HG03196 (cell line): ENCODE measurements around the gene FCHSD2.
"Not testable (repeated sequence)": the region's sequence is repeated elsewhere in the genome, so short reads cannot be mapped to it uniquely, and the experiment has no call there.

ENCODE experiments used
- ATAC-seq: cut with Tn5 transposase; IDR thresholded peaks from one replicate; pipeline ENCODE4 v1.9.1; 2021; ENCODE audit not compliant: unreplicated experiment

The FCHSD2 gene

DNA sequence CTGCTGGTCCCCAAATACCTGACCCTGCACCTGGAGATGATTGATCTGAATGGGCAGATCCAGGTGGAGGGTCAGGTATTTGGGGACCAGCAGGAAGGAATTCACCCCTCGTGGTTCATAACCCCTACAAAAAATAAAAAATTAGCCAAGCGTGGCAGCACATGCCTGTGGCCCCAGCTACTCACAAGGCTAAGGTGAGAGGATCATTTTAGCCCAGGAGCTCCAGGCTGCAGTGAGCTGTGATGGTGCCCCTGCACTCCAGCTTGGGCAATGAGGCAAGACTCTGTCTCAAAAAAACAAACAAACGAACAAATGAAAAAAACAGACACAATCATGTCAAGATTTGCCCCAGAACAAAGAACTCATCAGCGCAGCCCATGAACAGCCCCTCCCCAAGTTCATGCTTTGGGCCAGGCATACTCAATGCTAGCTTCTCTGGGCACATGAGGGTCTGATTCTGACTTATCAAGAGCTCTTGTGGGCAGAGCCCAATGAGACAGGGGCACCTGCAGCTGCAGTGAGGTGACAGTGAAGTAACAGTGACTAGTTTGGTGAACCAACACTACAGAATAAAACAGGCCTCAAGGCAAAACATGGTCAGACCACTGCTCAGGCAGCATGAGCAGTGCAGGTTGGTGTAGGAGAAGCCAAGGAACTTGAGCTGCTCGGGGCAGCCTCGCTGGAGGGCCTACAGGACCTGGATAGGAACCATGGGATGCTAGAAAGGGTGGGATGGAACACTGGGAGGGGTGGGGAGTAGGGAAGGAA lies 10.2 kb upstream of the FCHSD2 start:
- no peak for ATAC-seq

DNA sequence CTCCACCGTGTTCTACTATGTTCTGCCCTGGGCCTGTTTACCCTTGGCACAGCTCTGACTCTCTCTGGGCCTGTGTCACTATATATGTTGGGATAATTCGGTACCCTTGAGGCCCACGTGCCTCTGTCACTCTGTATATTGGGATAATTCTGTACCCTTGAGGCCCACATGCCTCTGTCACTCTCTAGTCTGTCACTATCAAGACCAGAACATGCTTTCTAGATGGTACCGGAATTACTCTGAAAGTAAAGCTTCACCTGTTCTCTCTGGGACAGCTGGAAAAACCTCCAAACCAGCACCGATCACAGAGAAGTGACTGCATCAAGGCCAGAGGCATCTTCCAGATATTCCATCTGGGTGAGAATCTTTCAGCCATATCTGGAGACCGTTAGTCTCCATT lies 9.3 kb upstream of the FCHSD2 start:
- no peak for ATAC-seq

DNA sequence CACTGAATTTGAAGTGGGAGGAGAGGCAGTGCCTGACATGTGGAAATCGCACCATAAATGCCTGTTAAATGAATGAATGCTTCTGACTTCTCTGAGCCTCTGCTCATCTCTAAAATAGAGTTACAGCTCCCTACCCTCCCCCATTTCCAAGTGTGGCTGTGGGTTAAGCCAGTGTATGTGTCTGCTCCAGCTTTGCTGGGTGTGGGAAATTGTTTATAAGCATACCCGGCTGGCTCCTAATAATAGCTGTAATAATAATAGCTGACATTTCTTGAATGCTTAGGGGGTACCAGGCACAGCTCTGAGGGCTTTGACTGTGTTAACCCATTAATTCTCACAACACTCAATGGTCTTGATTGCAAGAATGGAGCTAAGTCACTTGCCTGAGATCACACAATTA lies 7.0 kb upstream of the FCHSD2 start:
- ATAC-seq, result no peak

DNA sequence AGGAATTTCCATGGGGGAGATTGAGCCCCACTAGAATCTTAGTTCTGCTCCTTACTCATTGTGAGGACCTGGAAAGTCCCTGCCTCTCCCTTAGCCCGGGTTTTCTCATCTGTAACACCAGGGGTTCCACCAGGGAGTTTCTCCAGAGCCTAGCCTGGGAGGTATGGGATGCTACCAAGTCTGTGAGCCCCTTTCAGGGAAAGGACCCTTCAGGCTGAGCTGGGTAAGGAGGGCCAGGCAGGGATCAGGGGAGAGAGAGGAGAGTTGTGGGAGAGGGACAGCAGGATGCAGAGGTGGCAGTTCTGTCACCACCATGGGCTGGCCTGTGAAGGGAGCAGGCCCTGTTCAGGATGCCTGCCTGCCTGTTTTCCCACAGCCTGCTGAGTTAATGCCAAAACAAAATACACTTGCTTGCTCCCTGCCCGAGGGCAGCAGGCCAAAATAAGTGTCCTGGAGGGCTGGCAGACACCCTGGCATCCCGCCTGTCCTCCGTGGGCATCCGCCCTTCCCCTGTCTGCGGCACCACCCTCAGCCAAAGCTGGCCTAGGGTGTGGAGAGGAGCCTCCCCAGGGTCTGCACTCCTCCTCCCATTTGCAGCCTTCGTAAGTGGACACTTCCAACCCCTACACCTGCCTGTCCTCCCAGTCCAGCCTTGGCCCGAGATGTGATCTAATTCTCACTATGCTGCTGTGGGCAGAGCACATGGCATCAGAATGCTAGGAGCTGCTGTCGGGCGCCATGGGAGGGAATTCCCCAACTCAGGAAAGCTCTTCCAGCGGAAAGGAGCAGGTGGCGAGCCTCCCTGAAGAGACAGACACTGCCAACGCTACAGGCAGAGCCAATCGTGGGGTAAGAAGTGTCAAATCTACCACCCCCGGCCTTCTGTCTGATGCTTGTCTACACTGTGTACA lies 5.9 kb upstream of the FCHSD2 start:
- ATAC-seq, result no peak

DNA sequence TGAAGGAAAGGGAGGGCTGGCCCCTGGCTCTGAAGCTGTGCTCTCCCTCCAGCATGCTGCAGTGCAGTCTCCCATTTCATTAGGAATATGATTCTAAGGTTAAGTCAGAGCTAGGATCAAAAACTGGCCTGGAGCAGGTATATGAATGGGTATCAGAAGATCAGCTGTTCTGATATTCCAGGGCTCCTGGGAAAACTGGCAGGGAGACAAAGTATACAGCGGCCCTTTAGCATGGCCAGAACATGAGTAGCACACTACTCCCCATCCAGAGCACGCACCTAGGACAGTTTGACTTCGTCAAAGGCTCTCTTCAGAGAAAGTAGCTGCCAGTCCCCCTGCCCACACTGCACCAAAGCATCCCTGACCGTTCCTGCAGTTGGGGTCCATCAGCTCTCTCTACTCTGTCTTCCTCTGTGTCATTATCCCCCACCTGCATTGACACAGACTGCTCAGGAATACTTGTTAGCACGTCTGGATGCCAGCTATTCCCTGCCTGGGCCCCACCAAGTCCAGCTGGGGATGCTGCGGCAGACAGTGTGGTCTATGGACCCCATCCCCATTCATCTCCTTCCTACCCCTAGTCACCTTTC lies 4.0 kb upstream of the FCHSD2 start:
- ATAC-seq, result no peak

DNA sequence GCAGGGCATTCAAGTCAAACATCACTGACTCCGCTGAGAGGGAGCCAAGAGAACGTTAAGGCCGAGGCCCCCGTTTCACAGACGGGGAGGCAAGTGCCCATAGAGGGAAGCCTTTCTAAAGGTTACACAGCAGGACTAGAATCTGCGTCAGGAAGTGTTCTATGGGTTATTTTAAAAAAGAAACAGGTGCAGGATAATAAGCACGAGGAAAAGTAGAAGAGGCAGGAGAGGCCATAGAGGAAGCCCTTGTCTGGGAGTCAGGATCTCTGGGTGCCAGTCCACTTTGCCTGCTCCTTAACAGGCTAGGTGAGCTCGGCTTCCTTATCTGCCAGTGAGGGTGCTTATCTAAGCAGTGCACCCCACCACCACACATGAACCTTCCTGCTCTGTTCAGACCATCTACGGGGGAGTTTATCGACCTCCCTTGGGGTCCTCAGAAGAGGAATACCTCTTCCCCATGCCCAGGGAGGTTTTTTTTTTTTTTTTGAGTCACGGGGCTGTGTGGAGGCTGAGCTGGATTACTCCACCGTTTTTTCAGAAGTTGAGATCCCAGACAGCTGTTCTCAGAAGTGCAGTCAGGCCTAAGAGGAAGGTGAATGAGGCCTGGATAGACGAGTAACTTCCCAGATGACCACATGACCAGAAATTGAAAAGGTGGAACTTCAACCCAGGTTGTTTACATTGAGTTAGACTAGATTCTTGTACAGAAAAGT lies 1.2 kb upstream of the FCHSD2 start:
- ATAC-seq, result no peak

DNA sequence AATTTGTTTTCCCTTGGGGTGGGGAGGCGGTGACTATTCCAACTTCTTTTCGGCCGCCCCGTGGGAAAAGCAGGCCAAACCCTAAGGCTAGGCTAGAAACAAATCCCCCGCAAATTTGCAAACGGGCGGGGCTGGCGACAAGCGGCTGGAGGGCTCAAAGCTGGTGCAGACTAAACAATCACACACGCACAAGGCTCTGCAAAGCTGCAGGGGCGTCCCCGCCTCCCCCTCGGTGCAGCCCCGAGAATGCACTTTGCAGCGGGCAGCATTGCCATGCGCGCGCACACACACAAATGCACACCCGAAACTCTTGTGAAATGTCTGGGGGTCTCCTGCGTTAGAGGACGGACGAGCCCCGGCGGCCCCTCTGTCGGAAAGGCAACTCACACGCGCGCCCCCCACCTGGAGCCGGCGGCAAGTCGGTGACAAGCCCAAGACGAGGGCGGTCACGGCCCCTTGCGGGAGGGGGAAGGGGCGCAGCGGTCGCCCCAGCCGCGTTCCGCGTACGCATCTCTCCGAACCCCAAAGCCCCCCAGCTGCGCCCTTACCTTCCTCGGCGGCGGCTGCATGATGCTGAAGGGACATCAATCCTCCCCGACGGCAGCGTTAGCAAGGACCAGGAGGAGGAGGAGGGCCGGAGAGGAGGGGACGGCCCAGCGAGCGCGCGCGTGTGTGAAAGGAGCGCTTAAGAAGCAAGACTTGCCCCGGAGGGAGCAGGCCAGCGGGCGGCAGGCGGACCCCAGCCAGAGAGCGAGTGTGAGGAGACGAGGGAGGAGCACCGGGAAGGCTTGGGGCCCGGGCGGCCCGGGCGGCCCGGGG lies 600 bp downstream of the FCHSD2 start:
- peak; percentile 25 for ATAC-seq

DNA sequence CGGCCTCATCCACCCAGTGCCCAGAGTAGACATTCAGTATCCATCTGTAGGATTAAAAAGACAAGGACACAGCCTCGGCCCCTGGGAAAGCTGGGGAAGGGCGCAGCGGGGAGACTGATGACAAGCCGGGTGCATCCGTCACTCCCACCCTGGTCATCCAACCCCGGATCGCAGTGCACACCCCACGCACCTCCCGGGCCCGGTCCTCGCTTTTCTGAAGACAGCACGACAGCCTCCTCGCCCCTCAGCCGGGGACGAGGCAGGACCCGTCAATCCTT lies 1.1 kb downstream of the FCHSD2 start:
- ATAC-seq, result no peak

DNA sequence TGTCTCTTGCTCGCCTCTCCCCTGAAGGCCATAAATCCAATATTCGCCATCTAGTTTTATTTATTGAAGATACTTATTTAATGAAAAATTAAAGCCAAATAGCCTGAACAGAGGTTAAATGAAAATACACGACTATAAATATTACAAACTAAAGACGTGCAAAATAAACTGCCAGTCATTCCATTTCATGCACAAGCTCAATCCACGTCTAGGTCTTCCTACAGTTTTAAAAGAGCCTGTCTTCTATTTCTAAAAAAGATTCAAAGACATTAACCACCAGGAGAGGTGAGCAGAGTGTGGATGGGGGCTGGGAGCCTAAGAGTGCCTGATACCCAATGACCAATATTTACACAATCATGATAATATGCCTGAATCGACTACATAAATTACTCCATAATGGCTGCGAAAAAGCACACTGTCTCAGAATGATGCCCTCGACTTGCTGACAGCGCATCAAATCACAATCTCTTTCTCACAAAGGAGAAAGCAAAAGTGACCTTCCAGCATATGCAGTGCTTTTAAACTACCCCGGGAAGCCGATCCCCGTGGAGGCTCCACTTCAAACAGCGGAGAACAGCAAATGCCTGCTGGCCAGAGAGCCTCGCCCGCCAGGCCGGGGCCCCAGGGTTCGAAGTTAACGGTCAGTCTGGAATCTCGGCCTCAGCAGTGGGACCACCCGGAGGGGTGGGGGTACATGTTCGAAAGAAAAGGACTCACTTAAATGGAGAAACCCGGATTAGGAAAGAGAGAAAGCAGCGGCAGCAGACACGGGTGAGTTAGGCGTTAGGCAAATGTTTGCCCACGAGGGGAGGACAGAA lies 1.7 kb downstream of the FCHSD2 start:
- ATAC-seq, result no peak

DNA sequence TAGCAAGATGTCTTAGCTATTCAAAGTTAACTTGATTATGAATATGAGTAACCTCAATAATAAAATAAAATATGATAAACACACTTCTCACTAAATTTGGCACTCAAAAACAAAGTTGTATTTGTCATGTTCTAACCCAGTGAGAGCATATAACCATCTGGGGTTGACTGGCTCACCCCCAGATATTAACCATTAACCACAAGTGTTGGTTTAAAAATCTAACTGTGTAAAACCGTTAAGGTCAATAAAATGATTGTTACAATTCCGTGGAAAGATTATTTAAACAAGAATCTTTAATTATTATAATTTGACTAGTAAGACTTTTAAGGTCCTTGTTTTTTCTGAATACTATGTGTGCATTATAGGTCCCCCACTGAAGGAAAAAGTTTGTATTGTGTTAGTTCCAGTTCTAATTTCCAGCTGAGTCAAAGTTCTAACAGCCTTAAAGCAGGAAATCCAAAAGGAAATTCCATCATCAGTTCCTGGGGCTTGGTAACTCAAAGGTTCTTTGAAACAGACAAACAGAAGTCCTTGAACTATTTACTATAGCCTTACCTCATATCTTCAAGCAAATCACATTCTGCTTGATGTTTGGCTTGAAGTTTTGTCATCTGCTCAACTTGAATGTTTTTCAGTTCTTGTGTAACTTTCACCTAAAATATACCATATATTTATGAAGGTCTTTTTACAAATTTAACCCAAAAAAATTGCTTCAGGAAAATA lies 2.5 kb downstream of the FCHSD2 start:
- ATAC-seq, result no peak

DNA sequence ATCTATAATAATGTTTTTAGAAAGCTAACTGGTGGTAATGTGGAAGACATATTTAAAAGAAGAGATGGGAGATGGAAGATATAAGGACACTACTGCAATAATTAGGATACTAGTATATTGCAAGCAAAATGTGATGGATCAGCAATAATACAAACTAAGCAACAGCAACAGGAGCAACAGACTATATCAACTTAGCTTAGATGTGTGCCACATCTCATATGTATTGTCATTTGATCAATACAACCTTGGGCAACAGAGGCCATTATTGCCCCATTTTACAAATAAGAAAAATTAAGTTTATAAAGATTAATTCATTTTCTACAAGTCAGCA lies 4.2 kb downstream of the FCHSD2 start:
- no peak for ATAC-seq

DNA sequence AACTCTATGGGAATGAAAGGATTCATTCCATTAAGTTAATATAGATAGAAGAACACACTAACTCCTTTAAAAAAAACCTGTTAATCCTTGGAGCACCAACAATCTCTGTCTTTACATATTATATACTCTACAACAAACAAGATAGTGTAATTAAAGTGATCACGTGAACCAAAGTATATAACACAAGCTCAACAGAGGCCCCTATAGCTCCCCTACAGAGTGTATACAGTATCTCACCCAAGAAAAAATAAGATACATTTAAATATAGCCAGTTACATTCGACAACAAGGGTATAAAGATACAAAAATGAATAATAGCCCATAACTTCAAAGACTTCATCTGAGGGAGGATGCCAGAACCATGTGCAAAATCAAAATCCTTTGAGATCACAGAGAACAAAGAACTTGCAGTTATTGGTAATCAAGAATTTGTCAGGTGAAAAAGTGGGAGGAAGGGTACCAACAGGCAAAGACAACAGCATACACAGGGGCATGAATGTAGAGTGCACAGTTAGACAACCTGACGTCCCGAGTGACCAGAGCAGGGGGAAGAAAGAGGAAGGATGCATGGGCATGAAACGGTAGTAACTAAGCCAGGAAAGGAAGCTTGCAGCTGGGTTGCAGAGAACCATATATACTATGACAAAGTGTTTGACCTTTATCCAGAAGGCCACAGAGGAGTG lies 4.7 kb downstream of the FCHSD2 start:
- ATAC-seq, result no peak

DNA sequence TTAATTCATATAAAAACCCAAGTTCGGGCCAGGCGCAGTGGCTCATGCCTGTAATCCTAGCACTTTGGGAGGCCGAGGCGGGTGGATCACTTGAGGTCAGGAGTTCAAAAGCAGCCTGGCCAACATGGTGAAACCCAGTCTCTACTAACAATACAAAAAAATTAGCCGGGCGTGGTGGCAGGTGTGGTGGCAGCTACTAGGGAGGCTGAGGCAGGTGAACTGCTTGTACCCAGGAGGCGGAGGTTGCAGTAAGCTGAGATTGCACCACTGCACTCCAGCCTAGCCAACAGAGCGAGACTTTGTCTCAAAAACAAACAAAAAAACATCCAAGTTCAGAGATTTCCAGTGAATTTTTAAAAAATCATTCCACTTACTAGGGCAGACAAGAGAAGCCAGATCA lies 5.4 kb downstream of the FCHSD2 start:
- ATAC-seq, result not testable (repeated sequence)

DNA sequence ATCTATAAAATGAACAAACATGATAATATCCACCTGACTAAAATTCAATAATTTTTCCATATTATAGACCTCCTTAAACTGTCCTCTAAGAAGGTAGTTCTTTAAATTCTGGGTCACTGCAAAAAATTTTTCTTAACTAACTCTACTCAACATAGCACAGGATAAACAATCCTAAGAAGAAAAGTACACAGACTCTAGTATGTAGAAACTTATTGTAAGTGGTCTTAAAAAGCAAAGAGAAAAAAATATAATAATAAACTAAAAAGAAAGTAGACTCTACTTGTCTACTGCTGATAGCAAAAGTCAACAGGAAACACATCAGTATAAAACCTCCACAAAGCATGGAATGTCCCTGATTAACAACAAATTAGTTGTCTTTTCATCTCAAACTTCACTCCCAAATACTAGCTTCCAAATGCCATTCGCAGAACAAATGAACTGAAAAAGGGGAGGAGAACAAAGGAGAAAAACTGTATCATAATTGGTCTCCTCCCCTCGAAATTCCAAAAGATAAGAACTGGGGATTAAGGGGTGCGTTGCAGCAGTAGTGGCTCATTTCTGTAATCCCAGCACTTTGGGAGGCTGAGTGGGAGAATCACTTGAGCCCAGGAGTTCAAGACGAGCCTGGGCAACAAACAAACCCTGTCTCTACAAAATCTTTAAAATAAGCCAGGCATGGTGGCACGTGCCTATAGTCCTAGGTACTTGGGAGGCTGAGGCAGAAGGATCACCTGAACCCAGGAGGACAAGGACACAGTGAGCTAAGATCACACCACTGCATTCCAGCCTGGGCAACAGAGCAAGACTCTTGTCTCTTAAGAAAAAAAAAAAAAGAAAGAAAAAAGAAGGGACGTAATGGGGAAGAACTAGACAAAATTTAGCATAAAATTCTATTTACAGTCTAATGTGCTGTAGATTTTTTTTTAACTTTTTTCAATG lies 6.5 kb downstream of the FCHSD2 start:
- ATAC-seq, result no peak

DNA sequence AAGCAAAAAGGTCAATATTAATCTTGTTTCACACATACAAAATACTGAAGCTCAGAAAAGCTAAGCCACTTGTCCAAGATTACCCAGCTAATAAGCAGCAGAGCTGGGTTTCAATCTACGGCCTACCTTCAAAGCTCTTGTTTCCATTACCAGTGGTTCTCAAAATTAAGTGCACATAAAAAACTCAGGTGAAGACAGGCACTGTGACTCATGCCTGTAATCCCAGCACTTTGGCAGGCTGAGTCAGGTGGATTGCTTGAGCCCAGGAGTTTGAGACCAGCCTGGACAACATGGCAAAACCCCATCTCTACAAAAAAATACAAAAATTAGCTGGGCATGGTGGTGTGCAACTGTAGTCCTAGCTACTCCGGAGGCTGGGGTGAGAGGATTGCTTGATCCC lies 9.8 kb downstream of the FCHSD2 start:
- ATAC-seq, result not testable (repeated sequence)

DNA sequence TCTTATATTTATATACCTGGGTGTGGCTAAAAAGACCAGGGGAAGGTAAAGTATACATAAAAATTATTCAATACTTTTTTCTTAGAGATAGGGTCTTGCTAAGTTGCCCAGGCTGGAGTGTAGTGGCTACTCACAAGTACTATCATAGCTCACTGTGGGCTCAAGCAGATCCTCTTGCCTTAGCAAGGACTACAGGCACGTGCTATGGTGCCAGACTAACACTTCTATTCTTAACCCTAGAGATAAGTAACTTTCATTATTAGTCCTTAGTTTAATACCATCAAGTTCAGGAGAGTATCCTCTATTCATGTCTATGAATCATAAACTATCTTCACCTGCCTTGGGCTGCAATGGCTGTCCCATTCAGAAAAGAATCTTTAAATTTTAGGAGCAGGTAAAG lies 11.9 kb downstream of the FCHSD2 start:
- ATAC-seq, result no peak

DNA sequence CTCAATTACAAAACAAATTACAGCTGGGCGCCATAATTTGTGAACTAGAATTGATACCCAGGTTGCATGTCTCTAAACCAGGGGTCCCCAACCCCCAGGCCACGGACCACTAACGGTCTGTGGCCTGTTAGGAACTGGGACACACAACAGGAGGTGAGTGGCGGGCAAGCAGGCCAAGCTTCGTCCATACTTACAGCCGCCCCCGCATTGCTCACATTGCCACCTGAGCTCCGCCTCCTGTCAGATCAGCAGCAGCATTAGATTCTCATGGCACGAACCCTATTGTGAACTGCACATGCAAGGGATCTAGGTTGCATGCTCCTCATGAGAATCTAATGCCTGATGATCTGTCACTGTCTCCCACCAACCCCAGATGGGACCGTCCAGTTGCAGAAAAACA lies 12.9 kb downstream of the FCHSD2 start:
- no peak for ATAC-seq
